Measurements from ENCODE around the gene YAF2. TPM values are rescaled to one million over a fixed set of nuclear protein-coding genes. Genes with fewer than 3 reads are reported as not detected.

The YAF2 gene
- total RNA-seq, 2 experiments from 2014 or later: 32.8 to 34.4 TPM

GRCh38 chr12:42119085-42119633, 118.9 kb downstream of the YAF2 start:
- H3K4me3 Mint-ChIP-seq: no peak overlapping the region
- peak; percentile 24 for DNase-seq
- peak overlapping the region; percentile 61 for H3K27ac Mint-ChIP-seq
- POLR2A ChIA-PET: no interaction called here
- H3K36me3 Mint-ChIP-seq (ENCODE audit: low read depth): peaks cover 29% of the 10 kb centered on the region
- peak; percentile 75 for ATAC-seq
- peaks cover 2% of the 10 kb centered on the region for H3K9me3 Mint-ChIP-seq (ENCODE audit: low read depth)
- peaks cover 20% of the 10 kb centered on the region for H3K4me1 Mint-ChIP-seq
- intact Hi-C loops (cut with DNase I, micrococcal nuclease): no loop called here
- H3K27me3 Mint-ChIP-seq: no peaks in the 10 kb centered on the region
- CTCF ChIA-PET: interaction anchor here (0.9 kb wide), 1 partner anchor 213 kb away, joined by 3 read pairs; no protein-coding TSS in a partner anchor

GRCh38 chr12:42118136-42118879, 119.7 kb downstream of the YAF2 start:
- no peaks in the 10 kb centered on the region for H3K27me3 Mint-ChIP-seq
- ChIA-PET POLR2A (no interaction called here), CTCF (no interaction called here)
- H3K4me3 Mint-ChIP-seq: no peak overlapping the region
- intact Hi-C loops (cut with DNase I, micrococcal nuclease): no loop called here
- ATAC-seq (no peak), DNase-seq (no peak)
- peaks cover 20% of the 10 kb centered on the region for H3K4me1 Mint-ChIP-seq
- H3K9me3 Mint-ChIP-seq (ENCODE audit: low read depth): peaks cover 6% of the 10 kb centered on the region
- no peak overlapping the region for H3K27ac Mint-ChIP-seq
- peaks cover 36% of the 10 kb centered on the region for H3K36me3 Mint-ChIP-seq (ENCODE audit: low read depth)

- H3K27me3 Mint-ChIP-seq: no peaks in the 10 kb centered on the region
- ATAC-seq: no peak
- peaks cover 10% of the 10 kb centered on the region for H3K9me3 Mint-ChIP-seq (ENCODE audit: low read depth)
- intact Hi-C loops (cut with DNase I, micrococcal nuclease): loop anchor here in 1 of 2 experiments (10.0 kb wide), 1 partner anchor 834 kb away; no protein-coding TSS in a partner anchor
- no peaks in the 10 kb centered on the region for H3K4me1 Mint-ChIP-seq
- no peak for DNase-seq
- ChIA-PET POLR2A (no interaction called here), CTCF (no interaction called here)
- H3K36me3 Mint-ChIP-seq (ENCODE audit: low read depth): peaks cover 40% of the 10 kb centered on the region
- no peak overlapping the region for H3K4me3 Mint-ChIP-seq
- H3K27ac Mint-ChIP-seq: no peak overlapping the region
These were observed 129.0 kb downstream of the YAF2 start for GRCh38 chr12:42109031-42109430.

Other genes starting within 250 kb of the YAF2 start
- 1 to 10 TPM; 6.1 to 6.7 TPM for gene GXYLT1, start 93.4 kb downstream of the YAF2 start, total RNA-seq
- 100 to 1,000 TPM in 1 of 2 experiments, 10 to 100 TPM in 1; 79.9 to 103 TPM for gene ZCRB1, start 87.8 kb upstream of the YAF2 start, total RNA-seq
- gene PPHLN1, start 87.9 kb upstream of the YAF2 start, total RNA-seq: 10 to 100 TPM; 86.2 to 90.0 TPM